ENCODE results near the gene SEPTIN2. TPM values are rescaled to one million over a fixed set of nuclear protein-coding genes. Genes with fewer than 3 reads are reported as not detected.
"Not testable (repeated sequence)": the region's sequence is repeated elsewhere in the genome, so short reads cannot be mapped to it uniquely, and the experiment has no call there.

The SEPTIN2 gene
- total RNA-seq, 1 experiment from 2014 or later = 271 TPM

GRCh38 chr2:241381872-241382271, 66.1 kb downstream of the SEPTIN2 start:
- TF ChIP-seq CTCF (IDR thresholded peaks at IDR 0.05; ENCODE audit: unreplicated experiment) = no peak
- DNase-seq (ENCODE audit: unreplicated experiment) = no peak
- no peak overlapping the region for H3K27ac Mint-ChIP-seq (ENCODE audit: low read depth, unreplicated experiment)
- no peaks in the 10 kb centered on the region for H3K27me3 Mint-ChIP-seq (ENCODE audit: insufficient read depth, unreplicated experiment)
- H3K4me3 Mint-ChIP-seq (ENCODE audit: unreplicated experiment) = no peak overlapping the region
- POLR2A ChIA-PET = interaction anchor here (0.5 to 0.7 kb wide), 2 partner anchors 9 to 16 kb away, joined by 3 to 4 read pairs; no protein-coding TSS in a partner anchor
- CTCF ChIA-PET = interaction anchor here (0.8 kb wide), 1 partner anchor 116 kb away, joined by 4 read pairs; no protein-coding TSS in a partner anchor
- intact Hi-C loops (cut with micrococcal nuclease) = no loop called here
- no peaks in the 10 kb centered on the region for H3K9me3 Mint-ChIP-seq (ENCODE audit: unreplicated experiment)
- H3K4me1 Mint-ChIP-seq (ENCODE audit: insufficient read depth, unreplicated experiment) = no peaks in the 10 kb centered on the region
- no TSS peak for BruUV-seq (replicated peaks)
- peaks cover 33% of the 10 kb centered on the region for H3K36me3 Mint-ChIP-seq (ENCODE audit: insufficient read depth, unreplicated experiment)

GRCh38 chr2:241385450-241385849, 69.7 kb downstream of the SEPTIN2 start:
- CTCF ChIA-PET = interaction anchor here (0.6 kb wide), 1 partner anchor 162 kb away, joined by 4 read pairs; no protein-coding TSS in a partner anchor
- H3K27ac Mint-ChIP-seq (ENCODE audit: low read depth, unreplicated experiment); H3K4me1 Mint-ChIP-seq (ENCODE audit: insufficient read depth, unreplicated experiment); H3K4me3 Mint-ChIP-seq (ENCODE audit: unreplicated experiment); H3K9me3 Mint-ChIP-seq (ENCODE audit: unreplicated experiment); intact Hi-C loops (cut with micrococcal nuclease); BruUV-seq (replicated peaks); H3K27me3 Mint-ChIP-seq (ENCODE audit: insufficient read depth, unreplicated experiment); DNase-seq (ENCODE audit: unreplicated experiment): not testable (repeated sequence)
- POLR2A ChIA-PET = interaction anchor here (0.5 to 1.7 kb wide), 3 partner anchors 26 to 317 kb away, joined by 3 read pairs; partner anchors contain the start of gene ING5
- H3K36me3 Mint-ChIP-seq (ENCODE audit: insufficient read depth, unreplicated experiment) = peaks cover 31% of the 10 kb centered on the region

DNA sequence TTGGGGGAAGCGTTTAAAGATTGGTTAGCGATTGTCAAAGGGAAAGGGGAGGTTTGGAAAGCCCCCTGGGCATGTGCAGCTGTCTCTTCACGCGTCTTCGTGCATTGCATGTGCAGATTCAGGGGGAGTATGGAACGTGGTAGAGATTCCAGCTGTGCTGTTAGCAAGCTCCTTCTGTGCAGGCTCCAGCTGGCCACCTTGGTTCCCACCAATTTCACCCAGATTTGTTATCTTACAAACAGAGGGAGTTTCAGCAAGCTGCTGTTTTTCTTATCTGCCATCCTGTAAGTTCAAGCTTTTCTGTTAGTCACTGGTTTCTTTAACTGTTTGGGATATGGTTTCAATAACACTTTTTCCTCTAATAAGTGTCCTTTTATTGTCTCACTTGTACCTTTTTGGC, 70.8 kb downstream of the SEPTIN2 start:
- ChIA-PET CTCF (no interaction called here), POLR2A (interaction anchor here (0.6 kb wide), 1 partner anchor 23 kb away, joined by 3 read pairs; no protein-coding TSS in a partner anchor)
- TF ChIP-seq CTCF (IDR thresholded peaks at IDR 0.05; ENCODE audit: unreplicated experiment) = no peak
- H3K27me3 Mint-ChIP-seq (ENCODE audit: insufficient read depth, unreplicated experiment) = no peaks in the 10 kb centered on the region
- peaks cover 25% of the 10 kb centered on the region for H3K36me3 Mint-ChIP-seq (ENCODE audit: insufficient read depth, unreplicated experiment)
- DNase-seq (ENCODE audit: unreplicated experiment) = no peak
- no peak overlapping the region for H3K27ac Mint-ChIP-seq (ENCODE audit: low read depth, unreplicated experiment)
- intact Hi-C loops (cut with micrococcal nuclease) = no loop called here
- no peak overlapping the region for H3K4me3 Mint-ChIP-seq (ENCODE audit: unreplicated experiment)
- no peaks in the 10 kb centered on the region for H3K9me3 Mint-ChIP-seq (ENCODE audit: unreplicated experiment)
- H3K4me1 Mint-ChIP-seq (ENCODE audit: insufficient read depth, unreplicated experiment) = peaks cover 10% of the 10 kb centered on the region
- BruUV-seq (replicated peaks) = no TSS peak

- no peak for TF ChIP-seq CTCF (IDR thresholded peaks at IDR 0.05; ENCODE audit: unreplicated experiment)
- Mint-ChIP-seq H3K36me3 (ENCODE audit: insufficient read depth, unreplicated experiment) (peaks cover 7% of the 10 kb centered on the region), H3K9me3 (ENCODE audit: unreplicated experiment) (no peaks in the 10 kb centered on the region), H3K4me1 (ENCODE audit: insufficient read depth, unreplicated experiment) (peaks cover 10% of the 10 kb centered on the region), H3K27ac (ENCODE audit: low read depth, unreplicated experiment) (peak overlapping the region; percentile 16), H3K27me3 (ENCODE audit: insufficient read depth, unreplicated experiment) (no peaks in the 10 kb centered on the region), H3K4me3 (ENCODE audit: unreplicated experiment) (no peak overlapping the region)
- BruUV-seq (replicated peaks) = no TSS peak
- intact Hi-C loops (cut with micrococcal nuclease) = no loop called here
- CTCF ChIA-PET = interaction anchor here (1.3 kb wide), 1 partner anchor 30 kb away, joined by 3 read pairs; no protein-coding TSS in a partner anchor
- POLR2A ChIA-PET = no interaction called here
- no peak for DNase-seq (ENCODE audit: unreplicated experiment)
These were observed 74.0 kb downstream of the SEPTIN2 start for GRCh38 chr2:241389697-241390096.

Data from MCF 10A (cell line).